GM21717 (cell line): ENCODE measurements around the gene ACIN1.

ENCODE experiments used
- ATAC-seq: cut with Tn5 transposase; IDR thresholded peaks from one replicate; pipeline ENCODE4 v1.9.1; 2021; ENCODE audit warnings: mild to moderate bottlenecking, moderate library complexity; ENCODE audit not compliant: unreplicated experiment

ACIN1 gene, protein sequence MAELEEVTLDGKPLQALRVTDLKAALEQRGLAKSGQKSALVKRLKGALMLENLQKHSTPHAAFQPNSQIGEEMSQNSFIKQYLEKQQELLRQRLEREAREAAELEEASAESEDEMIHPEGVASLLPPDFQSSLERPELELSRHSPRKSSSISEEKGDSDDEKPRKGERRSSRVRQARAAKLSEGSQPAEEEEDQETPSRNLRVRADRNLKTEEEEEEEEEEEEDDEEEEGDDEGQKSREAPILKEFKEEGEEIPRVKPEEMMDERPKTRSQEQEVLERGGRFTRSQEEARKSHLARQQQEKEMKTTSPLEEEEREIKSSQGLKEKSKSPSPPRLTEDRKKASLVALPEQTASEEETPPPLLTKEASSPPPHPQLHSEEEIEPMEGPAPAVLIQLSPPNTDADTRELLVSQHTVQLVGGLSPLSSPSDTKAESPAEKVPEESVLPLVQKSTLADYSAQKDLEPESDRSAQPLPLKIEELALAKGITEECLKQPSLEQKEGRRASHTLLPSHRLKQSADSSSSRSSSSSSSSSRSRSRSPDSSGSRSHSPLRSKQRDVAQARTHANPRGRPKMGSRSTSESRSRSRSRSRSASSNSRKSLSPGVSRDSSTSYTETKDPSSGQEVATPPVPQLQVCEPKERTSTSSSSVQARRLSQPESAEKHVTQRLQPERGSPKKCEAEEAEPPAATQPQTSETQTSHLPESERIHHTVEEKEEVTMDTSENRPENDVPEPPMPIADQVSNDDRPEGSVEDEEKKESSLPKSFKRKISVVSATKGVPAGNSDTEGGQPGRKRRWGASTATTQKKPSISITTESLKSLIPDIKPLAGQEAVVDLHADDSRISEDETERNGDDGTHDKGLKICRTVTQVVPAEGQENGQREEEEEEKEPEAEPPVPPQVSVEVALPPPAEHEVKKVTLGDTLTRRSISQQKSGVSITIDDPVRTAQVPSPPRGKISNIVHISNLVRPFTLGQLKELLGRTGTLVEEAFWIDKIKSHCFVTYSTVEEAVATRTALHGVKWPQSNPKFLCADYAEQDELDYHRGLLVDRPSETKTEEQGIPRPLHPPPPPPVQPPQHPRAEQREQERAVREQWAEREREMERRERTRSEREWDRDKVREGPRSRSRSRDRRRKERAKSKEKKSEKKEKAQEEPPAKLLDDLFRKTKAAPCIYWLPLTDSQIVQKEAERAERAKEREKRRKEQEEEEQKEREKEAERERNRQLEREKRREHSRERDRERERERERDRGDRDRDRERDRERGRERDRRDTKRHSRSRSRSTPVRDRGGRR

GRCh38 chr14:23094666-23095195 is at the start of gene ACIN1:
TSS of gene ACIN1 (minus strand) at chr14:23095136. CDS start at chr14:23095112, 24 bp downstream.
- ATAC-seq = peak; percentile 41

DNA sequence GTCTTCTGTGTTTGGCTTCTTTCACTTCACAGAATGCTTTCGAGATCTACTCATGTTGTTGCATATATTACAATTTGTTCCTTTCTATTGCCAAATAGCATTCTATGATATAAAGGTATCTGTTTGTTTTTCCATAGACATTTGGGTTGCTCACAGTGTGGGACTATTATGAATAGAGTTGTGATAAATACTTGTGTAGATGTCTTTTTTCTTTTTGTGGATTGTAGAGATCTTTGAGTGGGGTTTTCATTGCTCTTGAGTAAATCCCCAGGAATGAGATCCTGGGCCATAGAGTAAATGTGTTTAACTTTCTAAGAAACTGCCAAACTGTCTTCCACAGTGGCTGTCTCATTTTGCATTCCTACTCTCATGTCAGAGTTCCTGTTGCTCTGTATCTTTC is 49.0 kb upstream of the ACIN1 start:
- no peak for ATAC-seq

DNA sequence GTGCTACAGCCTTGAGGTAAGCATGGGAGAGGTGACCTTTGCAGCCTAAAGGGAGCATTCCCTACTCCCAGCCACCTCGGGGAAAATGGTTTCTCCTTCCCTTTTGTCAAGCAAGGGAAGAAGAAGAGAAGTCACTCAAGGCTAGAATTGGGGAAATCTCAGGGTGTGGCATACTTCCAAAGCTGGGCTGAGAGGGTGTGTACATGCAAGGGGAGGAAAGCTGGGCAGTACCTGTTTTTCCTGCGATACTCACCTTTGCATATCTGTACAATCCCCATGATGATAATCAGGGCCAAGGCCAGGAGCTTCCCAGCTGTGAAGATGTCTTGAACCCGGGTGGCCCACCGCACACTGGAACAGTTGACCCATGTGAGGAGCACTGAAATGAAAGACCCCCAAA is 47.9 kb upstream of the ACIN1 start:
- ATAC-seq = no peak

DNA sequence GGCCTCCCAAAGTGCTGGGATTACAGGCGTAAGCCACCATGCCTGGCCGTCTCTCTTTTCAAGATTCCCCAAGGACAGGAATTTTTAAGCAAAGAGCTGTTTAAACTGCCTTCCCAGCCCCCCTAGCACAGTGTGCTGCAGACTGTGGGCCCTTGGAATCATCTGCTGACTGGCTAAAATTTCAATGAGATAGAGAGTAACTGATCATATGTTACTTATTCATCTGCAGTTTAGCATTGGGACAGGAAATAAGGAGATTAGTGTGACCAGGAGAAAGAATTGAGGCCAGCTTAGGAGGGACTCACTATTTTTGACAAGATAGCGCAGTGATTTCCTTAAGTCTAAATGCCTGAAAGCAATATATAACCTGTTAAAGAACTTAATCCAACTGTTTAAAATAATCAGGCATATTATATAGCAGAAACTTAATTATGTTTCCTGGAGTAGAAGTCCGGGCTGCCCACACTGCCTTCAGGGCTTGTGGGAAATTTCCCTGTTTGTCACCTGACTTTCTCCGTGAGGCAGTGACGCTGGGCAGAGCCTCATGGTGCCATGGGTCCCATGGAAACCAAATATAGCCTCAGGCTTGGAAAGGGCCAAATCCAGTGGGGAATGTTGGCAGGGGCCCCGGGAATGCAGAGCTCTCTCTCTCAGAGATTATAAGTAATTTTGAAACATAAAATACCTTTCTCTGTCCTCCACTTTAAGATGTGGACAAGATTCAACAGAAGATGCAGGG is 46.9 kb upstream of the ACIN1 start:
- ATAC-seq = no peak

- no peak for ATAC-seq
Observed at GRCh38 chr14:23140371-23140770, 45.4 kb upstream of the ACIN1 start.

DNA sequence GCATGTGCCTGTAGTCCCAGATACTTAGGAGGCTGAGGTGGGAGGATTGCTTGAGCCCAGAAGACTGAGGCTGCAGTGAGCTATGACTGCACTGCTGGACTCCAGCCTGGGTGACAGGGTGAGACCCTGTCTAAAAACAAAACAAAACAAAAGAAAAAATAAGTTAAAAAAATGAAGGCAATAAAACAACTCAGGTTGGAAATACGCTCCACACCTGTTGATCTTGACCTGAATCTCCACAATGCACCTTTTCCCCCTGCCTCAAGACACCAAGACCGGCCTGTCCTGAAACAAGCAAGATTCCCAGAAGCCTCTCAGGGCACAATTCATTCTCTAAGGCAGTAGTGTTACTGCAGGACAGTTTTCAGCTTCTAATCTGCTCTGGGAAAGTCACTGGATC is 44.9 kb upstream of the ACIN1 start:
- no peak for ATAC-seq

DNA sequence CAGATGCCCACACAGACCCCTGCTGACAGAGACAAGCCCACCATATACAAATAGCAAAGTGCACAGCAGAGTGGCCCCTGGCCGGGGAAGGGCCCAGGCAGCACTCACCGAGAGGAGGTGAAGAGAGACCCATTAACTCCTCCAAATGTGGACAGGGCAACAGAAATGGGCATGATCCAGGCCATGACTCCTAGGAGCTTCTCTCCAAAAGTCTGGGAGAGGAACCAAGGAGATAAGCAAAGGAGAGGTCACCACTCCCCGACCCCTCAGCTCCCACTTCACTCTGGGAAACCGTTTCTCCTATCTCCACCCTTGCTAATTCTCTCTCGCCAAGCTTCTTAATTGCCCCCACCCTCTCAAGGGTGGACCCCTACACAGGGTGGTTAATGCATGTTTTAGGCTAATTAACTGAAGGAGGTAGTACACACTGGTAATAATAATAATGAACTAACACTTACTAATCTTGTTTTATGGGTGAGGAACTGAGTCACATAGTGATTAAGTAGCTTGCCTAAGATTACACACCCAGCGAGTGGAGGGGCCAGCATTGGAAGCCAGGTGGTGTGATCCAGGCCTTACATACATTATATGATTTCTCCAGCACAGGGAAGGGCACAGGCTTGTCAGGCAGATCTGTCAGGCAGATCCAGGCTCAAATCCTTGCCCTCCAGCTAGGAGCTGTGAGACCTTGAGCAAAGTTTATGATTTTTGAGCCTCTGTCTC is 43.0 kb upstream of the ACIN1 start:
- no peak for ATAC-seq

- no peak for ATAC-seq
Observed at GRCh38 chr14:23137192-23137812, 42.4 kb upstream of the ACIN1 start.

GRCh38 chr14:23136566-23137133 is 41.7 kb upstream of the ACIN1 start:
- ATAC-seq = no peak

DNA sequence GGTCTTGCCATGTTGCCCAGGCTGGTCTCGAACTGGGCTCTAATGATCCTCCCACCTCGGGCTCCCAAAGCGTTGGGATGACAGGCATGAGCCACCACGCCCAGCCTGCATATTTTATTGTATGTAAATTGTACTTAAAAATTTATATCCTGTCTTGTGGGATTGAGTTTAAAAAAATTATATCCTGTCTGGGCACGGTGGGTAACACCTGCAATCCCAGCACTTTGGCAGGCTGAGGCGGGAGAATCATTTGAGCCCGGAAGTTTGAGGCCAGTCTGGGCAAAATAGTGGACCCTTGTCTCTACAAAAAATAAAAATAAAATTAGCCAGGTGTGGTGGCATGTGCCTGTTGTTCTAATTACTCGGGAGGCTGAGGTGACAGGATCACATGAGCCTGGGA is 38.0 kb upstream of the ACIN1 start:
- ATAC-seq = no peak

DNA sequence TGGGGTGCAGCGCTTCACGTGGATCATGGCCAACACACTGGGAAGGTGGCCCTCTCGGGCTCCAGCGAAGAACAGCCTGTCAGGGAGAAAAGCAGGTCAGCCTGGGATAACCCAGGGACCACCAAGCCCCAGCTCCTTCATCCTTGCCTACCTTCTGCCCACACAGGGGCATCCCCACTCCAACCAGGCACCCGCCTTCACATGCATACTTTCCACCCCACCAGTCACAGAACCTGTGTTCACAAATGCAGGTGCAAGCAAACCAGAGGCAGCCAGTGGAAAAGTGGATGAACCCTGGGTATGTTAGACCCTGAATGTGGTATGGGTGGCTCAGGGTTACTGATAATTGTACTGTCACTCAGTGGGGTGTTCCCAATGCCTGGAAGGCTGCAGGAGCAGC is 36.5 kb upstream of the ACIN1 start:
- no peak for ATAC-seq

GRCh38 chr14:23130871-23131270 is 35.9 kb upstream of the ACIN1 start:
- ATAC-seq = no peak

DNA sequence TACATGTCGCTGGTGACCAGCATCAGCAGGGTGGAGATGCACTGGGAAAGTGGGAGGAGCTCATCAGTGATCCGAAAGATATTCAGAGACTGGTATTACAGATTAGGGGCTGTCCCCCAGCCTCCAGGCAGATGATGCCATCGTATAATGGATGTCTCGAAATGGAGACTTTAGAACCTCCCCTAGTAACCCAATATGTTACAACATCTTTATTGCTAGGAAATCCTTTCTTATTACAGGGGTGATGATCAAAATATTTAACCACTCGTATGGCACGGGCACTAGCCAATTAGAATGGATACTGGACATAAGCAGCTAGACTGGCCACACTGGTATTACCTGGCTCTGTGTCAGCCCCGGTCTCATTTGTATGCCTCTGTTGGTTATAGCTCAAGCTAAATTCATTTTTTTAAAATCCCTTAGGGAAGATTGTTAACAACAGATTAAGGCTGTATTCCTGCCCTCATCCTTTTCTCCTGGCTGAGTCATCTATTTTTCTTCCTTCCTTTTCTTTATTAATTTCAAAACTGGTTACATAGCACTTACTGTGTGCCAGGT is 34.9 kb upstream of the ACIN1 start:
- ATAC-seq = no peak

DNA sequence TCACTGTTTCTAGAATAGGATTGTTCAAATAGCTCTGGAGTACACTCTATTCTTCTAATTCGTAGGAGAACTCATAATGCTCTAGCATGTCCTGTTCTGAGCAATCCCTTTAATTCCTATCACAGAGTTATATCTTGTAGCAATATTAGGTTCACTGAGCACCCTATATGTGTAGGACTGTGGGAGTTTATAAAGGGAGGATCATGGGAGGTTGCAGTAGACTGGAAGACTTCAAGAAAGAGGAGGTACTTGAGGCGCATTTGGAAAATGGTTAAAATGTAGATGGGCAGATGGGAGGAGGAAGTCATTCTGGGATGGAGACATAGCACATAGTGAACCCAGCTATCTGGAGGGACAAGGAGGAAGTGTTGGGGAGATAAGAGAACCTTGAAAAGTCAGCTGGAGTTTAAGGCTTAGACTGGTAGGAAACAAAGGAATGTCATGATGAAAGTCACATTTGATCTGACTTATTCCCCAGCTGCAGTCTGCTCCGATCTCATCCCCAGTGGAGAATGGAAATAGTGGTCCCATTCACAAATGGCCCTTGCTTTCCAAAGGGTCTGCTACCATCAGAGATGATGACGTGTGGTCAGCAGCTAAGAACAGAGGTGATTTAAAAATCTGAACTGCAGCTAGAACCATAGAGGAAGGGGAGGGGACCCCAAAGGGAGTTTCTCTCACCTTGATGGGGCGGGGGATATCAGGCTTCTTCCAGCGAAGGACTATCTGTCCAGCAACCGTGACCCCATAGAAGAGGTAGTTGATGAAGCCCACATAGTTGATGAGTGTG is 34.2 kb upstream of the ACIN1 start:
- no peak for ATAC-seq

DNA sequence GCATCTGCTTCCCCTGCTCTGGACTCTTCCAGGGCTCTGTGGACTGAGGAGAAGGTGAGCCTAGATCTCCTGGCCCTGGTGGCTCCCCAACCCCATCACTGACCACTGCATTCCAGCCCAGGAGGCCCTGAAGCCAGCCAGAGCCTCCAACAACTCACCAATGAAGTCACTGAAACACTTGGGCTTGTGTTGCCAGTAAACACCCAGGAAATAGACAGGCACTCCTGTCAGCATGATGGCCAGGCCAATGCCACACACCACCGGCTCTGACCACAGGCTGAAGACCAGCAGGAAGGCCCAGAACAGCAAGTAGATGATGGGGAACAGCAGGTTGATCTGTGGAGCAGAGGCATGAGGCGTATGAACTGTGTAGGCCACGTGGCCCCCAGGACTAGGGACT is 32.9 kb upstream of the ACIN1 start:
- no peak for ATAC-seq

GRCh38 chr14:23126548-23127278 is 31.8 kb upstream of the ACIN1 start:
- no peak for ATAC-seq

DNA sequence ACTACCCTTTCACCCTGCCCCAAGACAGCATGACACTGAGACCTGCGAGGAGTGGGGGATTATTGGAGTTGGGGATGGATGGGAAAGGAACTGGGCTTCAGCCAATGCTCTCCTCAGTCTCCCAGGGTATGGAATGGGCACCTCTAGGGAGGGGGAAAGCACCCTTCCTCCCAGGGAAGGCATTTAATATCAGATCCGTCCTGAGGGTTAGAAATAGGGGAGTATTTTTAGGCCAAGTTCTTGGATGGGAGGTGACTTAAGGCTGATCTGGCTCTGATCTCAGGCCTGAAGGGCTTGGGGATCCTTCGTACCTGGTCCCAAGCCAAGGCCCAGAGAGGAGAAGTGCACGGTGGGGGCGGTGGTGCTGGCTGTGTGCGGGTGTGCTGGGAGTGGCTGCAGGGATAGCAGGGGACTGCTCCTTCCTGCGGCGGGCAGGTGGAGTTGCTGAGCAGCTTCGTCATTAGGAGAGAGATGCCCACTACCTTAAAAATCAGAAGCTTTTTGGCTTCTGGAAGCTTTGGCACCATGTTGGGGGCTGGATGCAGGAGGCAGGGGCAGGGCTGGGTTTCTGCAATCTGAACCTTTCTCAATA is 31.1 kb upstream of the ACIN1 start:
- no peak for ATAC-seq
